Activated naive CD4-positive, alpha-beta T cell treated with anti-CD3 and anti-CD28 coated beads, Interleukin-2, amount 10 ng/mL, durations not matched to agents 7 days and 5 days (primary cell): ENCODE results near the gene CDC7.

Experiments
- CTCF ChIA-PET: fragments of 350-600 bp; sonication (Branson Sonifier 250); formaldehyde crosslinking; loops from one replicate; lab custom pipeline; 2021; ENCODE audit warnings: antibody characterized with exemption; lab: Charles Lee
- DNase-seq: peaks from one replicate; pipeline ENCODE4 v3.0.0-alpha.2; 2020
- H3K27ac Mint-ChIP-seq: one replicate; pipeline ENCODE4 v1.8.0; 2021; ENCODE audit warnings: mild to moderate bottlenecking, moderate library complexity, mixed read lengths
- H3K27me3 Mint-ChIP-seq: one replicate; pipeline ENCODE4 v1.8.0; 2021; ENCODE audit warnings: mild to moderate bottlenecking, mixed read lengths
- H3K36me3 Mint-ChIP-seq: one replicate; pipeline ENCODE4 v1.8.0; 2021; ENCODE audit warnings: mixed read lengths
- H3K4me1 Mint-ChIP-seq: one replicate; pipeline ENCODE4 v1.8.0; 2021; ENCODE audit warnings: mixed read lengths
- H3K4me3 Mint-ChIP-seq: one replicate; pipeline ENCODE4 v1.8.0; 2021; ENCODE audit warnings: mild to moderate bottlenecking, moderate library complexity, mixed read lengths
- H3K9me3 Mint-ChIP-seq: one replicate; pipeline ENCODE4 v1.8.0; 2021; ENCODE audit warnings: mixed read lengths

CDC7 gene

DNA sequence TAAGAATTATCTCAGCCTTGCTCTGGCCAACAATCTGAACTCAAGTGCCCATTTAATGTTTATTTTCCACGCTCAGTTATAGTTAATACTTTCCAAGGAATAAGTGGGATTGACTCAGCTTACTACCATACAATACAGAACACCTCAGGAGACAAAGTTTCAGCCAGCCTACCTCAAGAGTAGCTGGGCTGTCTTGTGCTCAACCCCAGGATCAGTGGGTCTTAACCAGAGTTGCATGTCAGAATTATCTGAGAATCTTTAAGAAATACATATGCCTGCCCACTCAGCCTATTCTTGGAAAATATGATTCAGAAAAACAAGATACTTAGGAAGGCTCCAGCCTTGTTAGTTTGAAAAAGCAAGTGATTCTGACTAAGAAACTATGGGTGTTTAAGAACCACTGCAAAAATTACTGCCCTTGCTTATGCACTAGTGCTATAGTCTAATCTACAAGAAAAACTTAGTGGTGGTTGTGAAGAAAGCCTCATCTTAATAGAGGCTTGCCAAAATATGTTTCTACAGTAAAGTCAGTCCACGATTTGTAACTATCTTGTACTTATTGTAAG, 20.4 kb downstream of the CDC7 start:
- no peak overlapping the region for H3K27ac Mint-ChIP-seq

DNA sequence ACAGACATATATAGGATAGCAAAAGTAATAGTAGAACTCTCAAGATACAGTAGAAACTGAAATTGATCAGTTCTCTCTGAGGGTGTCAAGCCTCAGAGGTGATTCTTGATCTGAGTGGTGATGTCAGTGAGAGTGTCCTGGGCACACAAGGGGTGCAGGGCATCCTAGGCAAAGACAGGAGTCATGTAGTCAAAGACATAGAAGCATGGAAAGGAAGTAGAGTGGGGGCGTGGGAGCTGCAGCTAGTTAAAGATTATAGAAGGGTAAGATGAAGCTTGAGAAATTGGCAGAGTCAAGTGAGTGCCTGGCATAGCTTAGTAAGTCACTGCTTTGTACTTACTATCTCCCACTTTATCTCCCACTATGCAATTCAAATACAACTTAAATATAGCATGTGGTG, 22.8 kb downstream of the CDC7 start:
- Mint-ChIP-seq H3K9me3 (no peaks in the 10 kb centered on the region), H3K36me3 (peaks cover 23% of the 10 kb centered on the region), H3K4me1 (peaks cover 25% of the 10 kb centered on the region), H3K27ac (no peak overlapping the region), H3K27me3 (no peaks in the 10 kb centered on the region), H3K4me3 (no peak overlapping the region)
- DNase-seq, result no peak
- CTCF ChIA-PET, result interaction anchor here (0.6 to 3.2 kb wide), 8 partner anchors 10 to 405 kb away, joined by 3 to 14 read pairs (median 4); no protein-coding TSS in a partner anchor

More for the DNA sequence above, 20.4 kb downstream of the CDC7 start:
- Mint-ChIP-seq H3K36me3 (peaks cover 39% of the 10 kb centered on the region), H3K9me3 (no peaks in the 10 kb centered on the region), H3K4me1 (peaks cover 25% of the 10 kb centered on the region), H3K4me3 (no peak overlapping the region), H3K27me3 (no peaks in the 10 kb centered on the region)
- CTCF ChIA-PET, result no interaction called here
- no peak for DNase-seq

DNA sequence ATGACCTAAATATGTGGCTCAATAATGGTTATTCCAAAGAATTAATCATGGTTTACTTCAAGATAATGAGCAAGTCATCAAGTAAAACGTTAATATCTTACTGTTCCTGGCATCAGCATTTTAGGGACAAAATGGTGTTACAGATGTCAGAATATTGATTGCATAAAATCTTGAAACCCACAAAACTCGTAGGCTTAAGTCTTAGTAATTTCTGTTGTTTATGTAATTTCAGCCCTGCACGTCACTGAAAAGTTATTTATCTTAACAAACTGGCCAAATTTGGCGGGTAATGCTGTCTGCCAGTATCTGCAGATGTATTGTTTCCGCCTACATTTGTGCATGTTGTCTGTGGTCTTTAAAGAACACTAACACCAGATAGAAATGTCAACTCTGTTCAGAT, 25.8 kb downstream of the CDC7 start:
- no peak overlapping the region for H3K27ac Mint-ChIP-seq
- peaks cover 28% of the 10 kb centered on the region for H3K4me1 Mint-ChIP-seq
- CTCF ChIA-PET, result interaction anchor here (0.8 kb wide), 1 partner anchor 9 kb away, joined by 3 read pairs; no protein-coding TSS in a partner anchor
- no peak overlapping the region for H3K4me3 Mint-ChIP-seq
- peaks cover 20% of the 10 kb centered on the region for H3K36me3 Mint-ChIP-seq
- DNase-seq, result no peak
- H3K27me3 Mint-ChIP-seq, result no peaks in the 10 kb centered on the region
- H3K9me3 Mint-ChIP-seq, result no peaks in the 10 kb centered on the region

- Mint-ChIP-seq H3K4me1 (peaks cover 29% of the 10 kb centered on the region), H3K9me3 (no peaks in the 10 kb centered on the region), H3K4me3 (no peak overlapping the region), H3K36me3 (peaks cover 19% of the 10 kb centered on the region), H3K27me3 (no peaks in the 10 kb centered on the region), H3K27ac (no peak overlapping the region)
- CTCF ChIA-PET, result no interaction called here
- DNase-seq, result no peak
Observed at GRCh38 chr1:91527266-91527765, 26.7 kb downstream of the CDC7 start.

DNA sequence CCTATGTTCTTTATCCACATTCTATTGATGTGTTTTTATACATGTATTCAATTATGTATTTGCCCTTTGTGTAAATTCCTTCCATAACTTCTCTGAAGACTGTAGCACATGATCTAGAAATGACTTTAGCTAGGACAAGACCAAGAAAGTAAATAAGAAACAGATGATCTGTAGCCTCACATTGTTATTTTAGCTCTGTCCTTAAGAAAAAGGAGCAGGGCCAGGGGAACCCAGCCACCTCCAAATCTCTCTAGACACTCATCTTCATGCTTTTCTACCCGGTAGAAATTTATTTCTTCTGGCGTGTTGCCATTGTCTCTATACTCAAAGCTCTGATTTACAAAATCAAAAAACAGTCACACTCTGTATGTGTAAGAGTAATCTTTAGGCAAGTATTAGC, 27.1 kb downstream of the CDC7 start:
- H3K4me1 Mint-ChIP-seq, result peaks cover 29% of the 10 kb centered on the region
- no peak overlapping the region for H3K4me3 Mint-ChIP-seq
- DNase-seq, result no peak
- CTCF ChIA-PET, result no interaction called here
- no peaks in the 10 kb centered on the region for H3K9me3 Mint-ChIP-seq
- H3K36me3 Mint-ChIP-seq, result peaks cover 17% of the 10 kb centered on the region
- no peaks in the 10 kb centered on the region for H3K27me3 Mint-ChIP-seq
- H3K27ac Mint-ChIP-seq, result no peak overlapping the region

- DNase-seq, result no peak
- Mint-ChIP-seq H3K4me1 (peaks cover 23% of the 10 kb centered on the region), H3K9me3 (no peaks in the 10 kb centered on the region), H3K4me3 (no peak overlapping the region), H3K36me3 (peaks cover 10% of the 10 kb centered on the region), H3K27ac (no peak overlapping the region), H3K27me3 (no peaks in the 10 kb centered on the region)
- CTCF ChIA-PET, result interaction anchor here (1.4 to 3.2 kb wide), 3 partner anchors 11 to 17 kb away, joined by 3 to 14 read pairs (median 4); no protein-coding TSS in a partner anchor
Observed at GRCh38 chr1:91529856-91530255, 29.2 kb downstream of the CDC7 start.

- CTCF ChIA-PET, result interaction anchor here (1.4 kb wide), 1 partner anchor 9 kb away, joined by 4 read pairs; no protein-coding TSS in a partner anchor
- Mint-ChIP-seq H3K36me3 (peaks cover 3% of the 10 kb centered on the region), H3K4me1 (peaks cover 27% of the 10 kb centered on the region)
Observed at GRCh38 chr1:91533361-91534024, 32.8 kb downstream of the CDC7 start.

DNA sequence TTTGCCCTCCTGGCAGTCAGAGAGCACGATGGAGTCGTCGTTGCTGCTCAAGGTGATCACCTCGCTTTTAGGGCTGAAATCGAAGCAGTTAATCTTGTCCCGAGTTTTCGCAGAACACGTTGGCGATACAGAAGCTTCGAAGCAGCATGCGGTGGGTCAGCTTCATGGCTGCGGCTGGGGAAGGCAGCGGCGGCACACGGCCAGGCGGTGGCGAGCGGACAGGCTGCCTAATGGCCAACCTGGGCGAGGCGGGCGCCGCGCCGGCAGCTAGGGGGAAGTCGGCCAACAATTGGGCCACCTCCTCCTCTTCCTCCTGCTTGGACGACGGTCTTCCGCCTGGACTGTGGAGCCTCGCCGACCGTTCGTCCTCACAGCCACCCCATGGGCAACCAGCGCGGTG, 34.8 kb downstream of the CDC7 start:
- H3K27me3 Mint-ChIP-seq, result no peaks in the 10 kb centered on the region
- no peak for DNase-seq
- H3K4me3 Mint-ChIP-seq, result no peak overlapping the region
- no peaks in the 10 kb centered on the region for H3K9me3 Mint-ChIP-seq
- CTCF ChIA-PET, result interaction anchor here (1.0 kb wide), 1 partner anchor 9 kb away, joined by 3 read pairs; no protein-coding TSS in a partner anchor
- no peak overlapping the region for H3K27ac Mint-ChIP-seq
- H3K4me1 Mint-ChIP-seq, result peaks cover 19% of the 10 kb centered on the region
- H3K36me3 Mint-ChIP-seq, result peaks cover 2% of the 10 kb centered on the region

More at GRCh38 chr1:91533361-91534024, 32.8 kb downstream of the CDC7 start:
- Mint-ChIP-seq H3K27me3 (no peaks in the 10 kb centered on the region), H3K9me3 (no peaks in the 10 kb centered on the region), H3K4me3 (no peak overlapping the region), H3K27ac (no peak overlapping the region)
- no peak for DNase-seq

DNA sequence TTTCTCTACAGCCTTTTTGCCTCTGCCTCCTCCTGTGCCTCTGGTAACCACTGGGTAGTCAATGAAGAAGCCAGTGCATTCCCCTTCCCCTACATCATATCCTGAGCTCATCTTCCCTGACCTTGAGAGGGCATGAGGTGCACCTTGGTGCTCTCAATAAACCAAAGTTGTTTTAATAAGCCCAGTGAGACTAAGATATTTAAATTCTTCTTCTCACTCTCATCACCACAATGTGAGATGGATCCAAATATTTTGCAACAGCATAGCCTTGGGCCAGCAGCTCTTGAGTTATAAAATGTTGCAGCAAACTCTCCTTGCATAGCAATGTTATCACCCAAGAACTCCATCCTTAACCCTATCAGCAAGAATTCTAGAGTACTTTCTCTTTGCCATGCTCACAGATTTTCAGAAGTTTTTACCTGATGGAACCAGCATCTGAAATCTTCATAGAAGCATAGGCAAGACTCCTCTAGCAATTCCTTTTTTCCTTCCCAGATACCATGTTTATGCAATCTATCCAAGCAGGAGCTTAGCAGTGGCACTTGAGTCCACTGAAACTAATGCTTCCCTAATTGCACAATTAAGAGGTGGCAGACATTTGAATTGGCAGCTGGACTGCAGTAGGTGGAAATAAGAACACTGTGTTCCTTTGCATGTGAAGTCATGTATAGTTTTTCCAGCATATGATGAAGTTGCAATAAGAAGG, 36.8 kb downstream of the CDC7 start:
- peaks cover 9% of the 10 kb centered on the region for H3K9me3 Mint-ChIP-seq
- DNase-seq, result no peak
- H3K27ac Mint-ChIP-seq, result no peak overlapping the region
- H3K4me3 Mint-ChIP-seq, result no peak overlapping the region
- no peaks in the 10 kb centered on the region for H3K27me3 Mint-ChIP-seq
- CTCF ChIA-PET, result interaction anchor here (1.2 to 1.3 kb wide), 2 partner anchors 13 to 391 kb away, joined by 3 read pairs; no protein-coding TSS in a partner anchor
- H3K36me3 Mint-ChIP-seq, result peaks cover 12% of the 10 kb centered on the region
- peaks cover 31% of the 10 kb centered on the region for H3K4me1 Mint-ChIP-seq

DNA sequence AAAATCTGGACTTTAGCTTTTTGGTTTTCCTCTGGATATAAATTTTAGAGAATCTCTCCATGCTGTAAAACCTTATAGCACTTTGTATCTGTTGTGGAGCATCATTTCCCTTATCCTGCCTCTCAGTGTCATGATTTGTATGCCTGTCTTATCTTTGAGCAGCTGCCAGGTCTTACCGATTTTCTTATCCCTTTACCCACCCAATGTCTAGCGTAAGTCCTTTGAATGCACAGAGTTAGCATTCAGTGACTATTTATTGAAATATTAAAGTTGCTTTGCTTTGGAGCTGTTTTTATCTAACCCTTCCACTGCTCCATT, 37.3 kb downstream of the CDC7 start:
- H3K27ac Mint-ChIP-seq, result no peak overlapping the region
- H3K27me3 Mint-ChIP-seq, result no peaks in the 10 kb centered on the region
- CTCF ChIA-PET, result interaction anchor here (1.2 to 1.3 kb wide), 2 partner anchors 14 to 390 kb away, joined by 3 read pairs; no protein-coding TSS in a partner anchor
- H3K36me3 Mint-ChIP-seq, result peaks cover 12% of the 10 kb centered on the region
- H3K4me1 Mint-ChIP-seq, result peaks cover 27% of the 10 kb centered on the region
- no peak for DNase-seq
- peaks cover 9% of the 10 kb centered on the region for H3K9me3 Mint-ChIP-seq
- H3K4me3 Mint-ChIP-seq, result no peak overlapping the region

DNA sequence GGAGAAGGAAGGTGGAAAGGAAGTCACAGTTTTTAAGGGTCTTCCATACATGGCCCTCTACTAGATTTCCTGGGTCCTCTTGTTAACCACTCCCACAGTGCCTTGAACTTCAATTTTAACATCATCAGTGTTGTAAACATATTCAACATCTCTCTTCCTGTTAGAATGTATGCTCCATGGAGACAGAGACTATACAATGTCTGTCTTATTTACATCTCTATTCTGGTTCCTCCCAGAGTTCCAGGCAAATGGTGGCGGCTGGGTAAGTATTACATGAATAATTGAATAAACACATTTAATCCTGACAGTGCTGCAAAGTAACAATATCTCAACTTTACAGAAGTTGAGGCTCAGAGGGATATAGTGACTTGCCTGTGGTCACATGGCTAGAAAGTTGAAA, 40.3 kb downstream of the CDC7 start:
- peaks cover 9% of the 10 kb centered on the region for H3K27me3 Mint-ChIP-seq
- DNase-seq, result no peak
- no peak overlapping the region for H3K27ac Mint-ChIP-seq
- peaks cover 37% of the 10 kb centered on the region for H3K4me1 Mint-ChIP-seq
- no peak overlapping the region for H3K4me3 Mint-ChIP-seq
- H3K36me3 Mint-ChIP-seq, result peaks cover 16% of the 10 kb centered on the region
- H3K9me3 Mint-ChIP-seq, result peaks cover 9% of the 10 kb centered on the region
- CTCF ChIA-PET, result no interaction called here

DNA sequence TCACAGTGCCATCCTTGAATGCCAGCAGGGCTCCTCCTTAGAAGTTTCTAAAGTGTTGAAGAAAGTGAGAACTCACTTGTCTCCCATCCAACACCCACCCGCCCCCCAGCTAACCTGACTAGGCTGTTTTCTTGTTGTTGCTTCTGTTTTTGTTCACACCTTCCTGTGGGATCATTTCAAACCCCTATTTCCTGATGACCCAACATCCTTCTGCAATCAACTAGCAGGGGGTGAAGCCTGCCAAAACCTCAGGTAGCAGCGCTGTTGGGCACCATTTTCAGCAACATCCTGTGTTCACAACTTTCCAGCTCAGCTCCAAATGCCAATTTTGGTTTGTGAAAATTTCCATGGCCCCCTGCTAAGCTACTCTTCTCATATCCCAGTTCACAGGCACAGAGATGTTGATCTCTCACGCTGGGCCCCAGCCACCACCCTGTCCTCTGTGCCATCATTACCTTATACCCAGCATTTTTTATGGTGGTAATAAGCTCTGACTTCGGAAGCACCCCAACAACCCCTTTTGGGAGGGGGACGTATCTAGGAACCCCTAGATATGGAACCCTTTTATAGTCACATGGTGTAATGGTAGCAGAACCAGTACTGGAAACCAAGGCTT, 41.4 kb downstream of the CDC7 start:
- Mint-ChIP-seq H3K4me3 (no peak overlapping the region), H3K27me3 (peaks cover 9% of the 10 kb centered on the region), H3K4me1 (peaks cover 43% of the 10 kb centered on the region), H3K27ac (no peak overlapping the region), H3K36me3 (peaks cover 16% of the 10 kb centered on the region), H3K9me3 (peaks cover 9% of the 10 kb centered on the region)
- CTCF ChIA-PET, result interaction anchor here (1.6 kb wide), 1 partner anchor 262 kb away, joined by 4 read pairs; no protein-coding TSS in a partner anchor
- no peak for DNase-seq

DNA sequence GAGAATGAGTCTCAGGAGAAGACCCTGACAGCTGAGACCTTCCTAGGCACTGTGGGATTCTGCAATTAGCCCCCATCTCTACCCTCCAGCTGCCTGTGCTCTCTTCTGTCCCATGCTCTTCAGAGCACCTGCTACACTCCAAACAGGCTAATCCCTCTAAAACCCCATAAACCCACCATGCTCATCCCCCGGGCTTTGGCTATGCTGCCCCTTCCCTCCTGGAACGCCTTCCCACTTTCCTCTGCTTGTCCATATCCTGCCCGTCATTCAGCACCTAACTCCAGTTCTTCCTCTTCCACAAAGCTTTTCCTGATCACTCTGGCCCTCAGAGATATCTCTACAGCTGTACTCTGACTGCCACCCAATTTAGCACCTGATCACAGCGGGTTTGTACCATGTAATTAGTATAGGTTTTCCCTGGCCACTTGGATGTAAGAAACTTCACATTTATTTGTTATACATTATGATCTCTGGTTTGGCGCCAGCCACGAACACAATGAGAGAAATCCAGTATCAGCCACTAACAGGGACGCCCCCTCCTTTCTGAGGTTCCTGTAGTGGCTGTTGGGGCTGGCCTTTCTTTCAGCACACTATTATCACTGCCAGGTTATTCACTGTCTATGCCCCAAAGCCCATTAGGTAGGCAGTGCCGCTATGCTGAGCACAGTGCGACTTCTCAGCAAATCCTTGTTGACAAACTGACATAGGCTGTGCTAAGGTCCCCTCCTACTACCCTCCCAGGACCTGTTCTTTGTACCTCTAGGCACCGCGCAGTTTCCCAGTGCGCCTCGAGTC, 45.1 kb downstream of the CDC7 start:
- peaks cover 74% of the 10 kb centered on the region for H3K4me1 Mint-ChIP-seq
- peaks cover 28% of the 10 kb centered on the region for H3K36me3 Mint-ChIP-seq

More for the DNA sequence above, 45.1 kb downstream of the CDC7 start:
- no peak for DNase-seq
- CTCF ChIA-PET, result interaction anchor here (1.4 kb wide), 1 partner anchor 16 kb away, joined by 3 read pairs; no protein-coding TSS in a partner anchor
- Mint-ChIP-seq H3K9me3 (peaks cover 15% of the 10 kb centered on the region), H3K27me3 (peaks cover 9% of the 10 kb centered on the region), H3K4me3 (no peak overlapping the region), H3K27ac (no peak overlapping the region)
